ENCODE results near the gene ARL17B. TPM values are rescaled to one million over a fixed set of nuclear protein-coding genes. Genes with fewer than 3 reads are reported as not detected.

The ARL17B gene
- 6.6 and 30.7 TPM in 2 replicates for total RNA-seq

DNA sequence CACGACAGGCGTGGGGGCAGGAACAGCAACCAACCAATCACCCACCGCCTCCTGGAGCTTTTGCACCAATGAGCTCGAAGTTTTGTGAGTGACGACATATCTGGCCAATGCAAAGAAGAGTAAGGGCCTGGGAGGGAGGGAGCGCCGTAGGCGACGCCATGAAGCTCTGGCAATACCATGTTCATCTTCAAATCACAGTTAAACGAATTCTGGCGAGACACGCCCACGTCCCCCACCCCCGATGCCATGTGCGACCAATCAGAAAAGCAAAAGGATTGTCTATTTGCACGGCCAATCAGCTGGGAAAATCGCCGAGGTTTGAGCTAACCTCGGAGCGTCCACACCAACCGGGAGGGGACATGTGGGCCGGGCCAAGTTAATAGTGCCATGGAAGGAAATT lies at the start of gene ARL17B:
ARL17B (minus strand) TSS at position 12 of the 400 bp plus-strand sequence. CDS start 3,369 bp downstream, outside the sequence.

DNA sequence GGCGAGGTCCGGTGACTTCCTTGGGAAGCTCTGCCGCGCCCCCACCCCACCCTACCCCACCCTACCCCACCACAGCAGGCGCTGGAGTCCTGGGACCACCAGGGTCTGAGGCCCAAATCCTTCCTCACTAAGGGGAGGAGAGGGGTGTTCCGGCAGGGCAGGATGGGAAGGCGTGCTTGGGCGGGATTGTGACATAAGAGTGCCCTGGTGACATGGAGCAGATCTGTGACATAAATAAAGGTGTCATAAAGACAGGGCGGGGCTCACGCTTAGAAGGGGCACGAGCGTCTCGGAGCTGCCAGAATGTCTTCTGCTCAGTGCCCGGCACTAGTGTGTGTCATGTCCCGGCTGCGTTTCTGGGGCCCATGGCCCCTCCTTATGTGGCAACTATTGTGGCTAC lies 66.7 kb downstream of the ARL17B start, which contains the start of gene LRRC37A:
LRRC37A (plus strand) TSS at position 301 of the 400 bp plus-strand sequence; CDS start at position 304, 3 bp downstream.

Other genes starting within 250 kb of the ARL17B start
- 17.3 and 24.1 TPM in 2 replicates for gene KANSL1, start 168.3 kb downstream of the ARL17B start, total RNA-seq
- gene LRRC37A, start 66.6 kb downstream of the ARL17B start, total RNA-seq, result 0.35 and 1.7 TPM in 2 replicates
- gene LRRC37A2, start 150.7 kb upstream of the ARL17B start, total RNA-seq, result 3.7 and 4.1 TPM in 2 replicates
- 8.2 and 10.4 TPM in 2 replicates for gene ARL17A, start 217.9 kb upstream of the ARL17B start, total RNA-seq
- 39.5 and 51.3 TPM in 2 replicates for gene NSF, start 228.9 kb upstream of the ARL17B start, total RNA-seq

Data from myometrial cell (primary cell).